A549 (cell line): ENCODE results near the gene PDIA5.

Experiments
- BHLHE40 ChIP-seq: IDR thresholded peaks from 2 replicates; pipeline ENCODE4 v1.6.1; 2012; ENCODE audit warnings: low read depth, low read length, inconsistent platforms
- CBX8 ChIP-seq: fragments of 200-600 bp; sonication (generic); IDR thresholded peaks from 2 replicates; pipeline ENCODE4 v1.6.1; 2016
- CEBPB ChIP-seq, 2 experiments: fragments of >200 bp in 1 of 2; sonication (Bioruptor Twin) in 1 of 2; formaldehyde crosslinking in 1 of 2; IDR thresholded peaks; 2 replicates each; pipeline ENCODE4 v1.6.1; 2012 to 2016
- CHD4 ChIP-seq: fragments of 200-600 bp; sonication (generic); IDR thresholded peaks from 2 replicates; pipeline ENCODE4 v1.6.1; 2016; ENCODE audit warnings: antibody characterized with exemption, mild to moderate bottlenecking, borderline replicate concordance
- CTCF ChIP-seq: fragments of >200 bp; sonication (Bioruptor Twin); formaldehyde crosslinking; IDR thresholded peaks from 3 replicates; pipeline ENCODE4 v1.5.1; 2016
- HMGXB4 ChIP-seq: fragments of 250-450 bp; sonication (Bioruptor Pico); IDR thresholded peaks from 2 replicates; pipeline ENCODE4 v1.5.0; 2021; ENCODE audit warnings: mild to moderate bottlenecking, moderate library complexity, borderline replicate concordance
- JUN ChIP-seq, 2 experiments: fragments of >200 bp; sonication (Bioruptor Twin); formaldehyde crosslinking; IDR thresholded peaks; 2 replicates in 1 of 2; 3 replicates in 1 of 2; pipeline ENCODE4 v1.6.1; 2016 to 2017
- MYC ChIP-seq: IDR thresholded peaks from 2 replicates; pipeline ENCODE4 v1.6.1; 2012; ENCODE audit warnings: mild to moderate bottlenecking, inconsistent platforms, low read length, improper control_type of control experiment, borderline replicate concordance
- PBX3 ChIP-seq: IDR thresholded peaks from 2 replicates; pipeline ENCODE4 v1.6.1; 2012
- POLR2A ChIP-seq: IDR thresholded peaks from 2 replicates; pipeline ENCODE4 v1.6.1; 2012; ENCODE audit warnings: mild to moderate bottlenecking, low read length
- REST ChIP-seq: fragments of 200-600 bp; sonication (generic); IDR thresholded peaks from 2 replicates; pipeline ENCODE4 v1.6.1; 2016; ENCODE audit warnings: antibody characterized with exemption, mild to moderate bottlenecking, moderate library complexity
- SMC3 ChIP-seq: fragments of >200 bp; sonication (Bioruptor Twin); formaldehyde crosslinking; IDR thresholded peaks from 3 replicates; pipeline ENCODE4 v1.6.1; 2018; ENCODE audit warnings: inconsistent platforms

- TF ChIP-seq CTCF (no peak), PBX3 (no peak), POLR2A (no peak), MYC (no peak), SMC3 (no peak), CEBPB (IDR thresholded peaks at IDR 0.05) (no peak), CBX8 (no peak), CHD4 (no peak), REST (no peak), BHLHE40 (no peak), HMGXB4 (CRISPR knock-in tag) (no peak), JUN (IDR thresholded peaks at IDR 0.05) (no peak)
Measured at GRCh38 chr3:123090728-123091531, 24.1 kb downstream of the PDIA5 start.
